ENCODE data around the gene APP.

DNA sequence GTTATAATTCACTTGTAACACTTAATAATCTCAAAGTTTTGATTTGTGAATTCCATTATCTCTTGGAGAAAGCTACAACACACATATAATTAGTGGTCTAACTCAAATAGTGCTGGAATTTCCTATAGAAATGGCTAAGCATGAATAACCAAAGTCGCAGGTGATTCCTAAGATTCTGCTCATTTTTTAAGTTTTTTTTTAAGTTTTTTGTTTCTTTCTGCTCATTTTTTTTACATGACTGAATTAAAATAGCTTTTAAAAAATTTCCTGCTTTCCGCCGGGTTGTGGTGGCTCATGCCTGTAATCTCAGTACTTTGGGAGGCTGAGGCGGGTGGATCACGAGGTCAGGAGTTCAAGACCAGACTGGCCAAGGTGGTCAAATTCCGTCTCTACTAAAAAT, 90.4 kb downstream of the APP start:
- TF ChIP-seq CTCF (conservative IDR thresholded peaks at IDR 0.05) (no peak), EZH2 (IDR thresholded peaks at IDR 0.05; ENCODE audit: low read depth) (no peak)

Measured in PC-9 (cell line).